ENCODE data around the gene METAP1D.
"Not testable (repeated sequence)": the region's sequence is repeated elsewhere in the genome, so short reads cannot be mapped to it uniquely, and the experiment has no call there.

The METAP1D gene

GRCh38 chr2:171997031-171997430 is 2.7 kb upstream of the METAP1D start:
- not testable (repeated sequence) for DNase-seq

GRCh38 chr2:171999161-171999560 is 592 bp upstream of the METAP1D start:
- no peak for DNase-seq

GRCh38 chr2:172000696-172001361 is 1.1 kb downstream of the METAP1D start:
- no peak for DNase-seq

GRCh38 chr2:172007372-172007771 is 7.6 kb downstream of the METAP1D start:
- no peak for DNase-seq

GRCh38 chr2:172009823-172010222 is 10.1 kb downstream of the METAP1D start:
- no peak for DNase-seq

GRCh38 chr2:172011812-172012575 is 12.2 kb downstream of the METAP1D start:
- DNase-seq = no peak

GRCh38 chr2:172012677-172013391 is 13.1 kb downstream of the METAP1D start:
- no peak for DNase-seq

- DNase-seq = no peak
Measured at GRCh38 chr2:172013396-172013795, 13.6 kb downstream of the METAP1D start.

GRCh38 chr2:172021074-172021931 is 21.6 kb downstream of the METAP1D start:
- DNase-seq = no peak

- DNase-seq = no peak
Measured at GRCh38 chr2:172021955-172022354, 22.2 kb downstream of the METAP1D start.

- DNase-seq = no peak
Measured at GRCh38 chr2:172031536-172031935, 31.8 kb downstream of the METAP1D start.

- no peak for DNase-seq
Measured at GRCh38 chr2:172038121-172038520, 38.4 kb downstream of the METAP1D start.

GRCh38 chr2:172038604-172039003 is 38.9 kb downstream of the METAP1D start:
- no peak for DNase-seq

- DNase-seq = no peak
Measured at GRCh38 chr2:172039011-172039704, 39.4 kb downstream of the METAP1D start.

GRCh38 chr2:172040311-172040710 is 40.6 kb downstream of the METAP1D start:
- DNase-seq = no peak

GRCh38 chr2:172046080-172046678 is 46.4 kb downstream of the METAP1D start:
- no peak for DNase-seq

GRCh38 chr2:172046866-172047565 is 47.3 kb downstream of the METAP1D start:
- no peak for DNase-seq

GRCh38 chr2:172047566-172048507 is 48.1 kb downstream of the METAP1D start:
- no peak for DNase-seq

Measured in effector CD4-positive, alpha-beta T cell (primary cell).